NOMO-1 (cell line): ENCODE results near the gene RPL13A.
"Not testable (repeated sequence)": the region's sequence is repeated elsewhere in the genome, so short reads cannot be mapped to it uniquely, and the experiment has no call there.

Source experiments
- DNase-seq, 2 experiments: peaks; one replicate each; lab custom pipeline; 2025; ENCODE audit not compliant: unreplicated experiment in 2 of 2; lab: John Stamatoyannopoulos, UW

Gene RPL13A

DNA sequence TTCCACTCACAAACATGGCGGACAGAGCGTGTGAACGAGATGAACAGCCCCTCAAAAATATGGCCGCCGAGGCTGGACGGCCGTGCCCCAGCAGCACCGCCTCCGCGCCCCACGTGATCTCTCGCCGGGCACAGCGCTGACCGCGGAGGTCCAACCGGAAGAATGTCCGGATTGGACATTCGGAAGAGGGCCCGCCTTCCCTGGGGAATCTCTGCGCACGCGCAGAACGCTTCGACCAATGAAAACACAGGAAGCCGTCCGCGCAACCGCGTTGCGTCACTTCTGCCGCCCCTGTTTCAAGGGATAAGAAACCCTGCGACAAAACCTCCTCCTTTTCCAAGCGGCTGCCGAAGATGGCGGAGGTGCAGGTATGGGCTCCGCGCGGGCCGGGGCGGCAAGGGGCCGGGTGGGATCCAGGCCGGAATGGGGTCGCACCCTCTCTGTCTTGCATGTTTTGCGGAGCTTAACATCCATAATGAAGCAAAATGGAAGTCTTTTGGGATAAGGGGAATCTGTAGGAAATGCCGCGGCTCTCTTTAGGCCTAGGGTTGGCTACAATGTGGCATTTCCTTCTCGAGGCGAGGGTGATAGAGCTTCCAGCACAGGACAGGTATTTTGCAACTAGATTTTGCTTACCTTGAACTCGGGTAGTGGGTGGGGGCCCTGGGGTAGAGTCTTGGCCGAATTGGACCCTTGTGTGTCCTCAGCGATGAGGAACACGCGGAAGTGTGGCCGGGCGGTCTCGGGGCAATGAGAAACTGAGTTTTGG is at the start of gene RPL13A:
Gene RPL13A, plus strand, starts transcription at position 332 of the 769 bp plus-strand sequence. Its CDS starts 22 bp downstream, at position 354.
- peak; percentile 98 to 99 for DNase-seq

DNA sequence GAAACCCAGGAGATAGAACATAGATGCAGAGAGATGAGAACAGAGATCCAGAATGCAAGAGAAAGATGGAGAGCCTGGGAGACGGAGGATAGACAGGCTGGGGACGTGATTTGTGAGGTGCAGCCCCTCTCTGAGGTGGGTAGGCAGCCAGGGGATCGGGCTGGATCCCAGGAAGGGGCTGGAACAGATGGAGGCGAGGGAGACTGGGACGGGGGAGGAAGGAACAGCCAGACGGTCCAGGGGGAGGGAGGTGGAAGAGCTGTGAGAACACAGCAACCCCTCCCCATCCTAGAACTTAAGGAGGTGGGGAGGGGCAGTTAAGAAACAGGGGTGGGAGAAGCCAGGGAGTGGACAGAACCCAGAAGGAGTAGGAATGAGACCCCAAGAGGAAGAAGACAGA is 49.1 kb upstream of the RPL13A start:
- no peak for DNase-seq

DNA sequence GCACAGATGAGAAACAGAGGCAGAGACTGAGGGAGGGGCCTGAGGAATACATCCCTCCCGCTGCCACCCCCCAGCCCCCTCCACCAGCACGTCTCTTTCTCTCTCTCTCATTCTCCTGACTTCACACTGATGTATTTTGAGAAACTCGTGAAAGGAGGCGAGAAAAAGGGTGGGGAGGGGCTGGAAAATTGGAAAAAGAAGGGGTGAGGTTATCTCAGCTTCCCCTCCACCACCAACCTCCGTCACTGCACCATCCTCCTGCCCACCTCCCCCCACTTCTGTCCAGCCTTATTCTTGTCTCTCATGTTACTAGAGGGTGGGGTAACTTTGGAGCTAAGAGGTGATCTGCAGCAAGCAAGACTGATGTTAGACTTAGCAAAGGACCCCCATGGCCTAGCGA is 47.6 kb upstream of the RPL13A start:
- DNase-seq = no peak

DNA sequence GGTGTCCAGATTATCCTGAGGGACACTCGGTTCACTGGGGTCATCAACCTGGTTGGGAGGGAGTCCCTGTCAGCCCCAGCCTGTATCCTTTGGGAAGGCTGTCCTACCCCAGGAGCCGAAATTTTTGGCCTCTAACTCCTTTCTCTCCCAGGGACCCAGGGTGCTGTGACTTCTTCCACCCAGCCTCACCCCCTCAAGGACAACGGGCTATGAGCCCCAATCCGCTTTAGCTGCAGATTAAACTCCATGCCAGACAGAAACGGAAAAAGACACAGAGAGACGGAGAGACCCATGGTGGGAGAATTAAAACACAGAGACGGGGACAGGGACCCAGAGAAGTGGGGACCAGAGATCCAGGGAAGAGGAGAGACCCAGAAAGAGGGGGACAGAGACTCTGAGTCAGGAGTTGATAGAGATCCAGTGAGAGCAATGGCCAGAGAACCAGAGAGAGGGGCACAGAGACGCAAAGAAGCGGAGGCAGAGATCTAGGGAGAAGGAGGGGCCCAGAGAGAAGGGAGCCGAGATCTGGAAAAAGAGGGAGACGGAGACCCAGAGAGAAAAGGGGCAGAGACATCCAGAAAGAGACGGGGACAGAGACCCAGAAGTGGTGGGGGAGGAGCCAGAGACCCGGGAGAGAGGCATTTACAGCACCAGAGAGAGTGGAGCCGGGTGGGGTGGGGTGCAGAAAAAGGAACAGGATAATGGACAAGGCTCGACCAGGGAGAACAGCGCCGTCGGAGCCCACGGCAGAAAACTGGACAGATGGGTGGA is 46.8 kb upstream of the RPL13A start:
- DNase-seq = no peak

DNA sequence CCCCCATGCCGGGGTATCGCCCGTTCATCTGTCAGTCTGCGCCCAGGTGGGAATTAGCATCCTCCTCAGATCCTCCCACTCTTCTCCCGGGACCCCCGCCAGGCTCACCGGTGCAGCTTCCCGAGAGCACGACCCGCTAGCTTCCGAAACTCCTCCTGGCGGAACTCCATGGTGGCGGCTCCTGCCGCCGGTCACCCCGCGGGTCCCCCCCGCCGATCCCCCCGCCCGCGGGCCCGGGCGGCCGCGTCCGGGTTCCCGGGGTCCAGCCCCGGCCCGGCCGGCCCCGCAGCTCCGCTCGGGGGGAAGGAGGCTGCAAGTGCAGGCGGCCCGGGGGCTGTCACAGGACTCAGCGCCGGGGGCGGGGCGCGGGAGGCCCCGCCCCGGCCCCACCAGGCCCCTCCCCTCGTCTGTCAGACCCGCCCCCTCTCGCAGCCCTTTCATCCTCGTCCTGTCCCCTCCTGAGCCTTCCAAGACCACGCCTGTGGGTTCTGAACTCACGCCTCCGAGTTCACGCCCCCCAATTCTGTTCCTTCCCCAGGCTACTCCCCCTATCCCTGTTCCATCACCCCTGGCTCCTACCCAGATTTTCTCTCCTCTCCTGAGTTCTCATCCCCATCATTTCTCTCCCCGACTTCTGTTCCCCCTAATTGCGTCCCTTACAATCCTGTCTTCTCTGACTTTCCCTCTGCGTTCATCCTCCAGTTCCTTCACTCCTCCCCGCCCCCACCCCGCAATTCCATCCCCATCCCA is 46.0 kb upstream of the RPL13A start, which contains the start of gene SLC17A7:
Gene SLC17A7, minus strand, starts transcription at position 318 of the 750 bp plus-strand sequence. Its CDS starts 148 bp downstream, at position 170.
- no peak for DNase-seq

DNA sequence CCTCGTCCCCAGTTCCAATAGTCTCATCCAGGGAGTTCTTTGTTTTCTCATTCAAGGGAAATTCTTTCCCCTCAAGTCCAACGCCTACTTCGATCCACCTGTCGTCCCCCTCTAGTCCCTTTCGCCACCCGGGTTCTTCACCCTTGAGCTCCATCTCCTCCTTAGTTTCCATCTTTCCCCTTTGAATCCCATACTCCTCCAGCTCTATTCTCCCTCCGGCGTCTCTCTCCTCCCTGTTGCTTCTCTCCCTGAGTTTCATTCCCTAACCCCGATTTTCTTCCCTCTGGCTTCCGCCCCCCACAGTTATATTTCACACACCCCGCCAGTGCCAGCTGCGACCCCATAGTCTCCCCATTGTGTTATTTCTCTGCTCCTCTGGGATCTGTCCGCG is 45.5 kb upstream of the RPL13A start:
- no peak for DNase-seq

DNA sequence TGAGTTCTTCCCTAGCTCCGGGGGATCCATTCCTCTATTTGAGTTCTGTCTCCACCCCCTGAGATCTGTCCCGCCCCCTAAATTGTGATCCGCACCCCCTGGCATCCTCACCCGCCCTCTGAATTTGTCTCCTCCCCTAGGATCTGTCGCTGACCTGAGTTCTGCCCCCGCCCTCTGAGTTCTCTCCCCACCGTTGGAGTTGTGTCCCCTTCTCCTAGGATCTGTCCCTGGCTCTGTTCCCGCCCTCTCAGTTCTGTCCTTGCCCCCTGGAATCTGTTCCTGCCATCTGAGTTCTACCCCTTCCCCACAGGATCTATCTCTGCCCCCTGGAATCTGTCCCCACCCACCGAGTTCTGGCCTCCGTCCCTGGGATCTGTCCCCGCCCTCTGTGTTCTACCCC is 45.1 kb upstream of the RPL13A start:
- DNase-seq = no peak

DNA sequence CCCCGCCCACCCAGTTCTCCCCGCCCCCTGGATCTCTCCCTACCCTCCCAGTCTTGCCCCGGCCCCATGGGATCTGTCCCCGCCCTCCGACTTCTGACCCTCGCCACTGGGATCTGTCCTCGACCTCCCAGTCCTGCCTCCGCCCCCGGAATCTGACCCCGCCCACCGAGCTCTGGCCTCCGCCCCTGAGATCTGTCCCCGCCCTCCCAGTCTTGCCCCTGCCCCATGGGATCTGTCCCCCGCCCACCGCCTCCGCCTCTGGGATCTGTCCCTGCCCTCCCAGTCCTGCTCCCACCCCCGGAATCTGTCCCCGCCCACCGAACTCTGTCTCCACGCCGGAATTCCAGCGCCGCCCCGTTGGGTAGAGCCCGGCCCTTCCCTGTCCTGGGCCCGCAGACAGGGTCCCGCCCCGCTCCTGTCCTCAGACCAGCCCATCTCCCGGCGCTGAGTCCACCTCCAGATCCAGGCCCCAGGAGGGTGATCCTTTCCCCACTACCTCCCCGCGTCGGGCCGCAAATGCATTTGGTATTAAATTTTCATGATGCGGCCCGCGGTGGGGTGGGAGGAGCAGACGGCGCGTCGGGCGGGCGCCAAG is 44.5 kb upstream of the RPL13A start:
- DNase-seq = peak in 1 of 2 experiments; percentile 72

DNA sequence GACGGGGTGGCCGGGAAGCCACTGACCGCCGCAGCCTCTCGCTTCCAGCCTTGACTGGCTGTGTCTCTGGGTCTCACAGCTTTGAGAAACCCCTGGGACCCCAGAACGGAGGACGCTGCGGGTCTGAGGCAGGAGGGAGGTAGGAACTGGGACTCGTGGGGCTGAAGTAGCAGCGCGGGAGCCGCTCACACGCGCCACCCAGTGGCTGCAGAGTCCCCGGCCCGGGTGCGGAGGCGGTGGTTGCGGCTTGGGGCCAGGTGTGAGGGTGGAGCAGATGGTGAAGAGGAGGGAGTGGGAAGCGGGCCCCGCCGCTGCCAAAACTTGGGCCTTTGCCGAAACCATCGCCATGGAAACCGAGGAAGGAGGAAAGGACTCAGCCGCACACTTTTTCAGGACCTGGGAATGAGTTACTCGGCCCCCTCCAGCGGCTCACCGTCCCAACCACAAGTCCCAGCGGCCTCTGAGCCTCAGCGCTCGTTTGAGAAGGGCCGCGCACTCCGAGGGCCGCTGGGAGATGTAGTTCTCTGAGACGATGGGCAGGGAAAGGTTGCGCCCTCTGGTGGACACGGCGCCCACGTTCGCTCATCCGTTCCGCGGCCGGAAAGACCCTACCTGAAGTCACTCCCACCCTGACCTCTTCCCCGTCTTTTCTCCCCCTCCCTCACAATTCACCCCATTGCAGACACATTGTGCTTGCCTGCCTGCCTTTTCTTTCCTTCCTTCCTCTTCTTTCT is 43.9 kb upstream of the RPL13A start:
- peak; percentile 89 to 90 for DNase-seq

DNA sequence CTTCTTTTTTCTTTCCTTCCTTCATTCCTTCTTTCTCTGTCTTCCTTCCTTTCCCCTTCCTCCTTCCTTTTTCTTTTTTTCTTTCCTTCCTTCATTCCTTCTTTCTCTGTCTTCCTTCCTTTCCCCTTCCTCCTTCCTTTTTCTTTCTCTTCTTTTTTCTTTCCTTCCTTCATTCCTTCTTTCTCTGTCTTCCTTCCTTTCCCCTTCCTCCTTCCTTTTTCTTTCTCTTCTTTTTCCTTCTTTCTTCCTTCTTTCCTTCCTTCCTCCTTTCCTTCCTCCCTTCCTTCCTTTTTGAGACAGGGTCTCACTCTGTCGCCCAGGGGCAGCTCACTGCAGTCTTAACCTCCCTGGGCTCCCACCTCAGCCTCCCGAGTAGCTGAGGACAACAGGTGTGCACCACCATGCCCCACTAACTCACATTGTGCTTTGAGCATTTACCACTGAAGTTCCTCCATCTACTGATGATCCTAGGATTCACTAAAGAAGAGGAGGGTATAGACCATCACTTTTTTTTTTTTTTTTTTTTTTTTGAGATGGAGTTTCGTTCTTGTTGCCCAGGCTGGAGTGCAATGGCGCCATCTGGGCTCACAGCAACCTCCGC is 43.2 kb upstream of the RPL13A start:
- DNase-seq = not testable (repeated sequence)

DNA sequence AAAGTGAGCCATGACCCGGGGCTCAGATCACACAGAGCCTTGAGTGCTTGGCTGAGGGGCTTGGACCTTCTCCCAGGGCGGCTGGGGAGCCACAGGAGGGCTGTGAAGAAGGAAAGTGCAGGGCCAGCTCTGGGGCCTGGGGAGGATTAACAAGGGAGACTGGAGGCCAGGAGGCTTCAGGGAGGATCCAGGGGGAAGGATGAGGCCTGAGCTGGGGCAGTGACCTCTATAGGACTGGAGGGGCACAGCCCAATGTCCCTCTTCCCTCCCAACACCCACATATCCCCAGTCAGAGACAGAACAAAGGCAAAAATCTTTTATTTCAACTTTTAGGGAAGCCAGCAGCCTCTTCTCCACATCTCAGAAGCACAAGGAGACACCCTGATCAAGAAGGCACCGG is 41.4 kb upstream of the RPL13A start:
- no peak for DNase-seq

DNA sequence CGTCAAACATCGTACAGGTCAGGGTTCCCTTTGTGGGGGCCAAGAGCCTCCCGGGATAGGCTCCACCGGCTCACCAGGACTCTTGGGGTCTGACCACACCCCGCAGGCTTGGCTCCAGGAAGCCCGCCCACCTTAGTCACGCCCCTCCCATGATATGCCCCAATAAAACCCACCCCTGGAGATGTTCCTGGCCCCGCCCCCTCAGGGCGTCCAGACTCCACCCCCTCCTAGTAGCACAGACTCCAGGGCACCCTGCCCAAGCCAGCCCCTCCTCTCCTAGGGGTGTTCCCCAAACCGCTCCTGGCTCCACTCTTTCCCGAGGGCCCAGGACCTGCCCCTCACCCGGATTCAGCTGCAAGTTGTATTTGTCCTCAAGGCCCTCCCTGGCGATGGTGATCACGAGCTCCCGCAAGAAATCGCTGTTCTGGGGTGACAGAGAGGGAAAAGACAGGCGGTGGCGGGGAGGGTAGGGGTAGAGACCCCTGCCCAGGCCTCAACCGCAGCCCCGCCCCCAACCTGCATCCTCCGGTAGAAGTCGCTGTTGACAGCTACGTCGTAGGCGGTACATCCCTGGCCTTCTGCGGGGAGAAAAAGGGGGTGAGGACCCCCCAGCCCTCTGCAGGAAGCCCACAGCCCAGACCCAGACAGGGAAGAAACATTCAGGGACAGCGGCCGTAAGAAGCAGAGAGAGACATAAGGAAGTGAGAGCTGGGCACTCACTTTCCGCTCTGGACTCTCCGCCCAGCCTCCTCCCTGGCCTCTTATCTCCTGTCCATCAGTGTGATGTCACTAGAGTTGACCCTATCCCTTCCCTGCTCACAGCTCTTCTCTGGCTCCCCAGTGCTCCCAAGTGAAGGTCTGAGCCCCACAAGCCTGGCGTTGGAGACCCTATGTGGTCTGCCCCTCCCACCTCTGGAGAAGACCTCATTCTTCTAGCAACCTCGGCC is 39.6 kb upstream of the RPL13A start:
- DNase-seq = no peak

DNA sequence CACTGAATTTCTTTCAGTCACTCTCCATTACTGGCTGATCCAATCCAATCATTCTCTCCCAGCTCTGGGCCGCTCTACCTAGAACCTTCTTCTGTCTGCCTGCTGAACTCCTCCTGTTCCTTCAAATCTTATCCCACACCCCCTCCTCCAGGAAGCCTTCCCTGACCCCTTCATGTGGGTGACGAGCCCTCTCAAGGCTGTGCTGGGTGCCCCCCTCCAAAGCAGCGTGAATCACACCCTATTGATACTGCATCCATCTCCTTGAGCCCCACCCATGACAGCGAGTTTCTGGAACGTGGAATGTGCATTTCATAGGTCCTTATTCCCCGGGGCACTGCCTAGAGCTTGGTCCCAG is 39.0 kb upstream of the RPL13A start:
- DNase-seq = no peak

DNA sequence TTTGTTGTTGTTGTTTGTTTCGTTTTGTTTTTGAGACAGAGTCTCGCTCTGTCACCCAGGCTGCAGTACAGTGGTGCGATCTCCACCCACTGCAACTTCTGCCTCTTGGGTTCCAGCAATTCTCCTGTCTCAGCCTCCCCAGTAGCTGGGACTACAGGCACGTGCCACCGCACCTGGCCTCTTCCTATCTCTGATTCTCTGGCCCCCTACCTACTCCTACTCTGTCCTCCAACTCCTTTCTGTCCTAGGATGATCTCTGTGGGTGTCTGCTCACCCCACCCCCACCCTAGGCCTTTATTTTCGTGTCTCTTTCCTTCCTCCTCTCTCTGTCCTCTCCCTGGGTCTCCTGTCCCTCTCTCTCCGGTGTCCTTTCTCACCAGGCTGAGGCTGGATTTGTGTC is 37.0 kb upstream of the RPL13A start:
- no peak for DNase-seq

DNA sequence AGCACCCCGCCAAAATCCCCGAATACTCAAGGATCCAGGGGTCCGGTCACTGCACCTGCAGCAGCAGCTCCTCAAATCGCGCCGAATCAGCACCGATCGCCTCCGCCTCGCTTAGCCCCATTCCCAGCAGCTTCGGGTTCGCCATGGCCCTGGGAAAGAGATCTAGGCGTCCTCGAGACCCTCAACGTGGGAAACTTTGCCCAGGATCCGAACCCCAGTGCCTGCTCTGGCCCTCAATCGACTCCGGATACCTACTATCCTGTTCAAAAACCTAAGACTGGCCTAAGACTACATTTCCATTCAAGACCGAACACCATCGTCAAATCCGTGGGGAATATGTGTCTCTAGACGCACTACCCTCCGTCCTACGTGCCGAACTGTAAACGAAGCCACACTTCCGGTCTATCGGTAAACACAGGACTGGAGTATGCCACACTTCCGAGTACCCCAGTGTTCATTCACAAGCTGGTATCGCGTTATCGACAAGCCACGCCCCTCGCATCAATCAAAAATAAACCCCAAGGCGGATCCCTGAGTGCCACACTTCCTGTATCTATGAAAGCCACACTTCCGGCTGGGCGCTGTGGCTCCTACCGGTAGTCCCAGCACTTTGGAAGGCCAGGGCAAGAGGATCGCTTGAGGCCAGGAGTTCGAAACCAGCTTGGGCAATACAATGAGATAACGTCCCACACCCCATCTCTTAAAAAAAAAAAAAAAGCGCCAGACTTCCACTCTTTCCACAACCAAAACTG is 35.8 kb upstream of the RPL13A start, which contains the start of gene PIH1D1:
Gene PIH1D1, minus strand, starts transcription at position 385 of the 752 bp plus-strand sequence. Its CDS starts 240 bp downstream, at position 145.
- peak; percentile 95 to 99 for DNase-seq

DNA sequence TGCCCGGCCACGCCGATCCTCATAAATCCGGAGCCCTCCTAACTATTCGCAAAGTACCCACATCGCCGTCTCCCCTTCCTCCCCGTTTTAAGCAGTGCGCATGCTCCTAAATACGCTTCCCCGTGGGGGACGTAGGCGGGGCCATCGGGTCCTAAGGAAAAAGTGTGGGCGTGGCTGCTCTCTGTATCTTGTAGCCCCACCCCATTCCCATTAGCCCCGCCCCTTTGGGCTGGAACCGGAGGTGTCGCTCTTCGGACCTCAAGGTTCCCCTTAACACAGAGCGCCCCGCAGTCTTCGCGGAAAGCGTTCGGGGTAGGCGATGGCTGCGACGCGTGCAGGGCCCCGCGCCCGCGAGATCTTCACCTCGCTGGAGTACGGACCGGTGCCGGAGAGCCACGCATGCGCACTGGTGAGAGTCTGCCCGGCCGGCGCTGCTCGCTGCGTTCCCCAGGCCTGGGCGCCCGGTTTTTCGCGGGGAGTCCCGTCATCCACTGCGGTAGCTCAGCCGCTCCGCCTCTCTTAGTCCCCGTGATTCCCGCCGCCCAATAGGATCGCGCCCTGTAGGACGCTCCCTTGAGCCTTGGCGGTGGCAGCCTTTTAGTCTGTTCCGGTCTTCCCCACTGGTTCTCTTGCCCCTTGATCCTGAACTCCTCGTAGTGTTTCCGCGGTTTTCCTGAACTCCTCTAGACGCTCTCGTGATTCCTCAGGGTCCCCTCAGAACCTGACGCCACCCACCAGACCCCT is 34.2 kb upstream of the RPL13A start, which contains the start of gene ALDH16A1:
Gene ALDH16A1, plus strand, starts transcription at position 213 of the 744 bp plus-strand sequence. Its CDS starts 107 bp downstream, at position 320.
- DNase-seq = peak; percentile 94 to 96

DNA sequence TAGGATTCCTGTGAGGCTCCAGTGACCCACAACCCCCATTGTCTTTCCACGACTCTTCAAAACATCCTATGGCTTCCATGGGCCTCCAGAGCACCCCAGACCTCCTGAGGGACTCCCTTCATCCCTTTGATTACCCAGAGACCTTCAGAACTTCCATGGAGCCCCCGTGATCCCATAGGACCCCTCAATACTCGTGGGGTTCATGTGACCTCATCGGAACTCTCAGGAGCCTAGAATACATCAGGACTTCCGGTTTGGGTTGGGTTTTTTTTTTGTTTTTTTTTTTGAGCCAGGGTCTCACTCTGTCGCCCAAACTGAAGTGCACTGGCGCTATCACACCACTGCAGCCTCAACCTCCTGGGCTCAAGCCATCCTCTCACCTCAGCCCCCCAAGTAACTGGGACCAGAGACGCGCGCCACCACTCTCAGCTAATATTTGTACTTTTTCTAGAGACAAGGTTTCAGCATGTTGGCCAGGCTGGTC is 33.6 kb upstream of the RPL13A start:
- DNase-seq = no peak
